ENCODE data around the gene PAX3. TPM values are rescaled to one million over a fixed set of nuclear protein-coding genes. Genes with fewer than 3 reads are reported as not detected.

The PAX3 gene
- total RNA-seq, 4 donors from 2014 or later: 6.1 to 13.8 (median 10.2) TPM

GRCh38 chr2:222293660-222294630 lies 4.9 kb downstream of the PAX3 start:
- Histone ChIP-seq H3K27me3 (peaks cover 100% of the 10 kb centered on the region), H3K4me3 (peak overlapping the region; percentile 45), H3K27ac (no peak overlapping the region), H3K4me1 (peaks cover 51% of the 10 kb centered on the region), H3K9me3 (no peaks in the 10 kb centered on the region), H3K36me3 (no peaks in the 10 kb centered on the region)
- no peak for TF ChIP-seq POLR2AphosphoS5 (IDR thresholded peaks at IDR 0.05)
- no peak for TF ChIP-seq CTCF (IDR thresholded peaks at IDR 0.05)
- 34% methylated on average over 36 of the region's 36 CpGs for WGBS
- DNase-seq (ENCODE audit: low spot score in 2 of 2): no peak

DNA sequence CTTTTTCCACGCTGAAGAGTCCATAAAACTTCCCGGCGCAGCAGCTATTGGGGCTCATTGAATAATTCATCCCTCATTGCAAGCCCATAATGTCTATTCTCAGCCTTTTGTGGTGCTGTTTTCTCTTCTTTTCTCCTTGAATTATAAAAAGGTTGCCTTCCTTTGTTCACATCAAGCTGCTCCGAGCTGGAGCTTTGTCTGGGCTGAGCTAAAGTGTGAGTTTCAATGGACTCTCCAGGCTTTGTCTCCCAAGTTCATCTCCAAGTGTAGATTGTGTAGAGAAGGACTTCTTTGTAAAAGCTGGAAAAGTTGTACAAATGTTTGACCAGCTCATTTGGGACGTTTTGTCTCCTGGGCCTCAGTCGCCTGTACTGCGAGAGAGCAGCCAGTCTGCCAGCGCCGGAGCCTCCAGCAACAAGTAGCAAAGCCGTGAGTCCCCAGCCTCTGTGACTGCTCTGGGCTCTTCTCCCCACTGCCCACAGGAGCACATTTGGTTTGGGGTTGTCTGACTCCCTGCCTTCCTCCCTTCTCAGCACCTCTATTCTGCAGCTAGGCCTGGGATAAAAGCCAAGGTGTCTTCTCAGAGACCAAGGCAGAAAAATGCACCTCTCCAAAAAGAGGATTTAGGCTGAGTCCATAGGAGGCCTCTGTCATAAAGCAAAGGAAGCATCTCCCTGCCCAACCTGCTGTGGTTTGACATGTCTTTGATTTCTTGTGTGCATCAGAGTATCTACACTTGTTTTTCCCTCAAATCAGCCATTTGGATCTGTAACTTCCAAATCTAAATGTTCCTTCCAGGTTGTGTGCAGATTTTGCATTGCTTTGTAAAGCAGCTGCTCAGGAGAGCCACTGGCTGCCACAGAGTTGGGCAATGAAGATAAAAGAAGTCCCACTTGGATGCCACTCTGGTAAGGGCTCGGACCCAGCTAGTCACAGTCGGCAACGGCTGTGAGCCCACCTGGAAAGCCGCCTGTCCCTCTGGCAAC lies 6.4 kb downstream of the PAX3 start:
- Histone ChIP-seq H3K4me1 (peaks cover 37% of the 10 kb centered on the region), H3K27me3 (peaks cover 100% of the 10 kb centered on the region), H3K4me3 (no peak overlapping the region), H3K27ac (no peak overlapping the region), H3K36me3 (no peaks in the 10 kb centered on the region), H3K9me3 (no peaks in the 10 kb centered on the region)
- no peak for DNase-seq (ENCODE audit: low spot score in 2 of 2)
- WGBS: 59% methylated on average over 11 of the region's 14 CpGs
- no peak for TF ChIP-seq POLR2AphosphoS5 (IDR thresholded peaks at IDR 0.05)
- no peak for TF ChIP-seq POLR2A (IDR thresholded peaks at IDR 0.05)
- TF ChIP-seq CTCF (IDR thresholded peaks at IDR 0.05): no peak
- no peak for TF ChIP-seq EP300 (IDR thresholded peaks at IDR 0.05)

DNA sequence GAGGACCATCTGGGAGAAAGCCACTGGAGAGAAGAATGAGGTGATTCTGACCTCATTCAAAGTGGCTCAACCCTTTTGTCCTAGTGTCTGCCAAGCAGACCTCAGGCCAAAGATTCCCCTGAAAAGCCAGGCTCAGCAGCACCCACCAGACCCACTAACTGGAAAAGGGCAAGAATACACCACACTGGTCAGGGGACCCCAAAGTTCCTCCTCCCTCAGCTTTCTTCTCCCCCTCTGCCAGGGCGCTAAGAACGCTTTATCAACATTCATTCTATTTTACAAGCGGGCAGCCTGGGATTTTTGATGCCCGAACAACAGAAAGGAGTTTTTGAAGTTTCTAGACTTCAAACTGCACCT lies 7.3 kb downstream of the PAX3 start:
- H3K36me3 ChIP-seq: no peaks in the 10 kb centered on the region
- TF ChIP-seq EP300 (IDR thresholded peaks at IDR 0.05) (no peak), POLR2A (IDR thresholded peaks at IDR 0.05) (no peak), POLR2AphosphoS5 (IDR thresholded peaks at IDR 0.05) (no peak), CTCF (IDR thresholded peaks at IDR 0.05) (no peak)
- no peak for DNase-seq (ENCODE audit: low spot score in 2 of 2)
- 55% methylated on average over 4 of the region's 4 CpGs for WGBS
- H3K4me3 ChIP-seq: no peak overlapping the region
- no peak overlapping the region for H3K27ac ChIP-seq
- H3K27me3 ChIP-seq: peaks cover 99% of the 10 kb centered on the region
- H3K4me1 ChIP-seq: peaks cover 27% of the 10 kb centered on the region
- no peaks in the 10 kb centered on the region for H3K9me3 ChIP-seq

- no peak for TF ChIP-seq POLR2AphosphoS5 (IDR thresholded peaks at IDR 0.05)
- TF ChIP-seq POLR2A (IDR thresholded peaks at IDR 0.05): no peak
- TF ChIP-seq EP300 (IDR thresholded peaks at IDR 0.05): no peak
- TF ChIP-seq CTCF (IDR thresholded peaks at IDR 0.05): no peak
- Histone ChIP-seq H3K27me3 (peaks cover 99% of the 10 kb centered on the region), H3K4me1 (peaks cover 22% of the 10 kb centered on the region), H3K27ac (peak overlapping the region; percentile 53), H3K4me3 (peak overlapping the region; percentile 31), H3K9me3 (no peaks in the 10 kb centered on the region), H3K36me3 (no peaks in the 10 kb centered on the region)
- DNase-seq (ENCODE audit: low spot score in 2 of 2): no peak
- 6% methylated on average over 37 of the region's 45 CpGs for WGBS
Observed at GRCh38 chr2:222290736-222291484, 7.9 kb downstream of the PAX3 start.

Data from suprapubic skin (tissue), 4 donors.